ENCODE measurements around the gene NHS.
A peak's percentile ranks its signal among the peaks of the same experiment; 100 is the strongest.

Gene NHS

GRCh38 chrX:17590892-17591740 is 216.1 kb downstream of the NHS start:
- DNase-seq (ENCODE audit: low spot score) = peak; percentile 7

DNA sequence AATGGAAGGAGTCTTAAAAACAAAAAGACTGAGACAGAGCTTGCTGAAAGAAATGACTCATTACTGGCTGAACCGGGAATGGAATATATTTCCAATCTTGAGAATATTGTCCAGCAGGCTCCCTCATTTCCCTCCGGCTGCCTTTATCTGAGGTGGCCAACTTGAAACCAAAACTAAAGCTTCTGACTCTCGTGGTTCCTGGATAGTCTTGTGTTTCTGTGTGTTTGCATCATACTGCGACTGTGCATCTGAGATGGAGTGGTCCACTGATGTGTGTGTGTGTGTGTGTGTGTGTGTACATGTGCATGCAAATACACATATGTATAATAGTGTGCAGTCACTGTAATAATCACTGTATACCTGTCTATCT is 216.7 kb downstream of the NHS start:
- DNase-seq (ENCODE audit: low spot score) = no peak

DNA sequence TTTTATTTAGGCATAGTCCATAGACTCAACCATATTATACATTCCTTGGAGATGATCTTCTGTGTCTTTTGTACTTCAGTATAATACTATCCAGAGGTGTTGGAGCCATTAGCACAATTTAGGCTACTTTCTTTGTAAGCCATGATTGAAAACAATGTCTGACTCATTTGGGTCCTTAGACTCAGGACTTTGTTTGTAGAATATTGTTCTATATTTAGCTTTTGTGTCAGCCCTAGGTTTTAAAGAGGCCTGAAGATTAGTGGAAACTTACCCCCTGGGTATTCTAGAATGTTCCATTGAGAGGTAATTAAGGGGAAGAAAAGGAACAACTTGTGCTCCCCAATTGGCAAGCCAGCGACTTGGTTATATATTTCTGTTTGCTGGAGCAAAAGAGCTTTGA is 217.1 kb downstream of the NHS start:
- no peak for DNase-seq (ENCODE audit: low spot score)

- no peak for DNase-seq (ENCODE audit: low spot score)
Measured at GRCh38 chrX:17594693-17595092, 219.7 kb downstream of the NHS start.

GRCh38 chrX:17595456-17596035 is 220.5 kb downstream of the NHS start:
- DNase-seq (ENCODE audit: low spot score) = no peak

DNA sequence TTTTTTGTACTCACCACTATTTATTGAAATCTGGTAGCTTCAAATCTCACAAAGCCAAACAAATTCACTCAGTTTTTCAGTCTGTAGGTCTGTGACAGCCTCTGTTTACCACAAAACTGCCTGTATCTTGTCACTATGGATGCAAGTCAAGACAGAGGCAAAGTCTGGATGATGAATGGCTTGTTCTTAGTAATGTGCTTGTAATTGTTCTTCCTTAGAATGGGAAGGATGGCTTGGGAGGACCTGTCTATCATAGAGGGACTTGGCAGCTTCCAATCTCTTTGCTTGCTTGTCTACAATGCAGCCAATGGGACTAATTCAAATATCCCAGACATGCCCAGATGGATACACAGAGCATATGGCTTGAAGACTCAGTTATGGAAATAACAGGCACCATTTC is 221.1 kb downstream of the NHS start:
- no peak for DNase-seq (ENCODE audit: low spot score)

- DNase-seq (ENCODE audit: low spot score) = no peak
Measured at GRCh38 chrX:17596546-17597205, 221.7 kb downstream of the NHS start.

GRCh38 chrX:17597327-17597726 is 222.3 kb downstream of the NHS start:
- DNase-seq (ENCODE audit: low spot score) = no peak

DNA sequence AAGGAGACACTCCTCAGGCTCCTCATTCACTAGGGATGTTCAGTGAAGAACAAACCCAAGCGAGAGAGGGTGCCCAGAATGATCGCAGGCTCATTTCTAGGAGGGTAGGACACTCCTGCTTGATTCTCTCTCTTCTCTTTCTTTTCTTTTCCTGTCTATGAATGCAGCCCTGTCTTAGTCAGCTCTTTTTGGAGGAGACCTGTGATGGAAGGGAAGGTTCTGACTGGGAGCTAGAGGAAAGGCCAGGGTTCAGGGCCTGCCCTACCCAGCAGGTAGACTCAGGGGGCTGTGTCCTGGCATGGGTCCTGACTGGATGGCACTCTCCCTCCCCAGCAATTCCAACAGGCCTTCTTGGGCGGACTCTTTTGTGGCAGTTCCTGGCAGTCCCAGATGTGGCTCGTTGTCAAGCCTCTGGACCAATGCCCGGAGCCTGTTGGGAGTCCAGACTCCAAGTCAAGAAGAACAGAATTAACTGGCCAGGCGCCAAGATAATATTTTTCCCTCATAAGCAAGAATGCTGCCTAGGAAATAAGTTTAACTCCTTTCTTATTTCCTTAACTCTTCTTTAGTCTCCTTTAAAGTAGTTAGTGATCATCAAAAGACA is 222.9 kb downstream of the NHS start:
- DNase-seq (ENCODE audit: low spot score) = no peak

DNA sequence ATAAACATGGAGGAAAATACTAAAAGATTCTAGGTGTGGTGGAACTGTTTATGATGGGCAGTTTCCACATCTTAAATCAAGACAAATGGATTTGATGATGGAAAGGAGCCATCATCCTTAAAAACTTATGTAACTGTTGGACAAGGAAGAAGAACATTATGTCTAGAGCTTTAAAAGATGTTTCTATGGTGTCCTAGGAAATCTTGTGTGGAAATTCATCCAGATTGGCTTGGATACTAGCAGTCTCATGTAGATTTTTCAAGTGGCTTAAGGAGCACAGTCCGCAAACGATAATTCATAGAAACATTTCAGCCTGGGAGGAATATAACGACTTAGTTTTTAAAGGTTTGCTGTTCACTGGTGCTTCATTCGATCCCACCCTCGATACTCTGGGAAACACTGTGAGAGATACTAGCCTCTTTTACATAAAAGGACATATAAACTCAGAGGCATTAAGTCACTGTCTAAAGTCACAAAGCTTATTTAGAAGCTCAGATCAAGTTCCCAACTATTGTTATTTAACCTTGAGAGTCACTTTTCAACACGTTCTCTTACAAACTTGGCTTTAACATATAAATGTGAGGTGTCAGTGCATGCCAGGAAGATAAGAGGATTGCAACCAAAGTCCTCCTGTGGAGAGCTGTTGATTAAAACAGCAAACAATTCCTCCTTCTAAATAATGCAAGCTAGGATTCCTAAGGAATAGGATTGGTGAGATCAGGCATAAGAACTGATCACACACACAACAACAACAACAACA is 226.6 kb downstream of the NHS start:
- no peak for DNase-seq (ENCODE audit: low spot score)

DNA sequence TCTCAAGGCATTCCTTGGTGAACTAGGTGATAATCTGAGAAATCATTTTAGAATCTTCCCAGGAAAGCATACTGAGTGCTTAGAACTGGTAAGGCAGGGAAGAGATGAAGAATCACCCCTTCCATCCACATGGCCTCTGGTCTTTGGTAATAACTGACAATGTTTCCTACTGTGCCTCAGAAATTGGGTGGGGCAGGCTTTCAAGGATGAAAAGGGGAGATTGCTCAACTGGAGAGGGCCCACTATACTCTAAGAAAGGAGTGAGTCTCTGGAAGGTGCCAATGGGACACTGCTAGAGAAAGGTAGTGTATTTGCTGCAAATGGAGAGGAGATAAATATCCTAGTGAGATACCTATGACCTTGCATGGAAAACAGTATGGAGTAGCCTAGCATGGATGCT is 227.2 kb downstream of the NHS start:
- no peak for DNase-seq (ENCODE audit: low spot score)

DNA sequence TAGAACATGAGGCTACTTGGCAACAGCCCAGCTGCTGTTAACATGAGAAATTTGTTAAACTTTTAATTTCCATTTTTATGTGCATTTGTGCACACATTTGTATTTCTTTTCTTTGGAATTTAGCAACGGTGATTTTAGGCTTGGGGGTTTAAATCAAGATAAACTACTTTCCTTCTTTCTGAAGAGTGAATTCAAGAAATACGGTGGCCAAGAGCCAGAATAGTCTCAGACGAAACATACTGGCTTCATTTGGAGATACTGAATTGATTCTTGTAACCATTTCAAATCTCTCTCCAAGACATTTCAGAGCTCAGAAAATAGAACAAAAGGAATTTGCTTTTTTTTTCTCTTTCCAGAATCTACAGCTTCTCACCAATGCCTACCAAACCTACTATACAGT is 228.2 kb downstream of the NHS start:
- DNase-seq (ENCODE audit: low spot score) = no peak

DNA sequence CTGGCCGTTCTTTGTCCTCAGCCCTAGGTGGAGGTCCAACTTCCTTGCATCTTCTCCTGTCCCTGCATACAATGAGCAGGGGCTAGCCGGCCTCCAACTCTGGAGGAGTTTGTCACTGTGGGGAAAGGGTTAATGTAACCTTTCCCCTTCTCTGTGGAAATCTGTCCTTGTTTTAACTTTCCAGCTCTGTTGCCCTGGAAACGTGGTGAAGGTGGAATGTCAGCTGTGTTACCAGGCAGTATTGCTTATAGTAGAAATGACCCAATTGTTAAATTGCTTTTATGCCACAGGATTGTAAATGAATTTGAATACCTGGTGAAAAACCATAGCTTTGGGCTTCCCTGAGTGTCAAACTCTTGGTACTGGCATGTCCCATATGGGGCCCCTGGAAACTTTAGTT is 230.7 kb downstream of the NHS start:
- no peak for DNase-seq (ENCODE audit: low spot score)

DNA sequence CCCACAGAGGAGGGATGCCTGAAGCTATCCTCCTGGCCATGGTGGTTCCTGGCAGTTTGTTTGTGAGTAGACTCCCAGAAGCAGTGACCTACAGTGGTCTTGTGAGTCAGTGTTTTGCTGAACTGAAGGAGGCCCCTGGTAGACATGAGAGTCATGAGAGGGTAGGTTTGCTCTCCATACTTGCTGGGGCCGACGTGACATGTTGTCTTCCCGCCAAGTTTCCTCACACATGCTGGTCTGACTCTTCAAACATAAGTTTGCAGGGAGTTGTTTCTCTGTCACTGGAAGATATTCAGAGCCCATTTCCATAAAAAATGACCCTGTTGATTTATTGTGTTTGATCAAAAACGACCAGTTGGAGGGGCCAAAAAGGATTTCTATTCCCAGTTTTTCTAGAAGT is 231.2 kb downstream of the NHS start:
- no peak for DNase-seq (ENCODE audit: low spot score)

DNA sequence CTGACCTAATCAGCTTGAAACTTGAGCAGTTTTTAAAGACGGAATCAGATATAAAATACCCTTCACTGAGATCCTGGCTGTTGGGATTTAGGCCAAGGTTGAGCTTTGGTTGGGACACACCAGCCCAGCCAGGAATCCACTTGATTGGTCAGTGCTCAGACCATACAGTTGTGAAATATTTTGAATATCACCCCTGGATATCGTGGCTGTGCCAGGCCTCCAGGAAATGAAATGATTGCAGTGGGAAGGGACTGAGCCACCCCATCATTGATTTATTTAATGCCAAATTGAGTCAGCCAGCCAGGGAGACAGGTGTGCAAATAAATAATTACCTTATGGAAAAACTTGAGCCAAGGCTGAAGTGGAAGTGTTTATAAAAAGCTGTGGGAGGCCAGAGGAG is 233.9 kb downstream of the NHS start:
- no peak for DNase-seq (ENCODE audit: low spot score)

DNA sequence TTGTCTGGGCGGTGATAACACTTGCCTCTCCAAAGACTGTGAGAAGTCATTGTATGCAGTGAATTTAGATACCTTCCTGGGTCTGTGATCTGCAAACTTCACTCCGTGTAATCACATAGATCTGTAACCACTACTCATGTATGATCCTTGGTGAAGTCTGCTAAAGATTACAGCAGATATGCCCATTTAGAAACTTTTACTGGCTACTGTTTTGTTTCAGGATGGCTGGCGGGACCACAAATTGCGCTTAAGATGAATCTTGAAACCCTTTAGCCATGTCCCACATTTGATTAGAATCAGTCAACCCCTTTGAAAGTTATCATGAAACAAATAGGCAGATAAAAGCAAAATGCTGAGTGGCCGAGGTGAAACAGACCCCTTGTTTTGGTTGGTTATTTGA is 235.8 kb downstream of the NHS start:
- DNase-seq (ENCODE audit: low spot score) = no peak

DNA sequence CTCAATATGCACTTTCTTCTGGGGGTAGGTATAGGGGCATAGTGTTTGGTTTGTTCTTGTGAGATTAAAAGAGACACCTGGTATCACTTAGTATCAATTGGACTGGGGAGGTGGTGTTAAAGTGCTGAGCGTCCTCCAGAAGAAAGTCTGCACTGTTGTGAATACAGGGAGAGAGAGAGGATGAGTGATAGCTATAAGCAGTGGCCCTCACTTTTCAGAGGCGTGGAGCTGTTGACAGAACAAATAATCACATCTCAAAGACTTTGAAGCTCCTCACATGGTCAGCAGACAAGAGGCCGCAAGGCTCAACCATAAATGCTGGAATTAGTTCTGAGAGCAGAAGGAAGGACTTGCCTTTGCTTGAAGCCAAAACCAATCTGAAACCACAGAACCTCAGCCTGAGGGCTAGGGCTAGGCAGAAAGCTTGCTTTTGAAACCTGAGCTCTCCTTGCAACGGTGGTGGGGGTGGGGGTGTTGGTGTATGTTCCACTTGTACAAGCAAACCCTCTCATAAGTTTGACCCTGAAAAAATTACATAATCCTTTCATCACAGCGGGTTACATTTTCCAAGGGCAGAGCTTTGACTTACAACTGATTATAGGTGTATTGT is 239.1 kb downstream of the NHS start:
- no peak for DNase-seq (ENCODE audit: low spot score)

DNA sequence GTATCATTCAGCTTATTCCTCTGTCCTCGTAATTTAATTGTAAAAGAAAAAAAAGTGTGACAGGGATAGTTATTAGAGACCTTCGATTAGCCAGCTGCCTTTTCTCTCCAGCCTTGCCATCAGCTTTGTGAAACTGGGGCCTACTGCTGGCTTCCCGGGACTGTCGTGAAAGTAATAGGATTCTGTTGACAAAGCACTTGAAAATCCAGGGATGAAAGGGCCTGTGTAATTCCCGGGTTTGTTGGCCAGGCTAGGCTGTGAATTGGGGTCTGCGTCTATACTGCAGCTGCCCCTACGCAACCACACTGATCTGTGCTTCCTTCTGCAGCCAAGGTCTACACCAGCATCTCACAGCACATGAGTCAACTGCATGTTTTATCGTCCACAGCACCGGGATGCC is 241.9 kb downstream of the NHS start:
- DNase-seq (ENCODE audit: low spot score) = no peak

DNA sequence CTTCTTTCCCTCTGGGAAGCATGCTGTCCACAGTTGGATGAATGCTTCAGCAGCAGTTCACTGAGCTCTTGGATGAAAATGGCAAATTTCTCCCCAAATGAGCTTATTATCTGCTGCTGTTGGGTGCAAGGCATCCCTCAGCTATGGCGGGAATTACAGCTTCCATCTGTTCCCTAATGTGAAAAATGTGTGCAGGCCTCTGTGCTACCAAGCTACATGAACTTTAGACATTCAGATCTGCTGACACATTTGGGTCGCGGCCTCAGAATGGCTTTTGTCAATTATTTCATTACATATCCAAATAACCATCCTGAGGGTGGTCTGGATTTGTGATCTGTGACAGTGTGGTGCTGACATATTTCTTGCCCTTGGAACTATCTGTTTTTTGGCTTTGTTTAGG is 242.8 kb downstream of the NHS start:
- DNase-seq (ENCODE audit: low spot score) = no peak

- no peak for DNase-seq (ENCODE audit: low spot score)
Measured at GRCh38 chrX:17621566-17622270, 246.7 kb downstream of the NHS start.

GRCh38 chrX:17622331-17622730 is 247.3 kb downstream of the NHS start:
- no peak for DNase-seq (ENCODE audit: low spot score)
